HG02798 (cell line): ENCODE results near the gene ALMS1.
A peak's percentile ranks its signal among the peaks of the same experiment; 100 is the strongest.
"Not testable (repeated sequence)": the region's sequence is repeated elsewhere in the genome, so short reads cannot be mapped to it uniquely, and the experiment has no call there.

Source experiments
- ATAC-seq: cut with Tn5 transposase; IDR thresholded peaks from one replicate; pipeline ENCODE4 v1.9.1; 2021; ENCODE audit warnings: mild to moderate bottlenecking; ENCODE audit not compliant: unreplicated experiment, poor library complexity

ALMS1 gene

GRCh38 chr2:73494031-73494430 lies 108.4 kb downstream of the ALMS1 start:
- no peak for ATAC-seq

- ATAC-seq = no peak
Observed at GRCh38 chr2:73503992-73504570, 118.4 kb downstream of the ALMS1 start.

GRCh38 chr2:73504850-73505249 lies 119.2 kb downstream of the ALMS1 start:
- ATAC-seq = not testable (repeated sequence)

- ATAC-seq = not testable (repeated sequence)
Observed at GRCh38 chr2:73510470-73510869, 124.8 kb downstream of the ALMS1 start.

- no peak for ATAC-seq
Observed at GRCh38 chr2:73516033-73516432, 130.4 kb downstream of the ALMS1 start.

GRCh38 chr2:73528688-73529087 lies 143.1 kb downstream of the ALMS1 start:
- ATAC-seq = no peak

GRCh38 chr2:73530773-73531172 lies 145.1 kb downstream of the ALMS1 start:
- ATAC-seq = not testable (repeated sequence)

- no peak for ATAC-seq
Observed at GRCh38 chr2:73532381-73532780, 146.7 kb downstream of the ALMS1 start.

- no peak for ATAC-seq
Observed at GRCh38 chr2:73536133-73536840, 150.7 kb downstream of the ALMS1 start.

GRCh38 chr2:73560875-73561274 lies 175.2 kb downstream of the ALMS1 start:
- not testable (repeated sequence) for ATAC-seq

- no peak for ATAC-seq
Observed at GRCh38 chr2:73561422-73561821, 175.8 kb downstream of the ALMS1 start.

GRCh38 chr2:73564986-73565385 lies 179.3 kb downstream of the ALMS1 start:
- ATAC-seq = no peak

GRCh38 chr2:73566288-73566878 lies 180.7 kb downstream of the ALMS1 start:
- ATAC-seq = no peak

GRCh38 chr2:73575261-73575660 lies 189.6 kb downstream of the ALMS1 start:
- ATAC-seq = no peak

- no peak for ATAC-seq
Observed at GRCh38 chr2:73582364-73582763, 196.7 kb downstream of the ALMS1 start.

GRCh38 chr2:73588177-73588576 lies 202.5 kb downstream of the ALMS1 start:
- ATAC-seq = no peak

- no peak for ATAC-seq
Observed at GRCh38 chr2:73593680-73594079, 208.0 kb downstream of the ALMS1 start.

- no peak for ATAC-seq
Observed at GRCh38 chr2:73594251-73594650, 208.6 kb downstream of the ALMS1 start.

GRCh38 chr2:73601780-73602179 lies 216.1 kb downstream of the ALMS1 start:
- ATAC-seq = no peak

GRCh38 chr2:73603099-73603588 lies 217.5 kb downstream of the ALMS1 start:
- peak; percentile 81 for ATAC-seq

- ATAC-seq = not testable (repeated sequence)
Observed at GRCh38 chr2:73604589-73604988, 219.0 kb downstream of the ALMS1 start.
